MM.1S (cell line): Measurements from ENCODE around the gene NASP.
A peak's percentile ranks its signal among the peaks of the same experiment; 100 is the strongest.

Source experiments
- DNase-seq: peaks from one replicate; pipeline ENCODE4 v3.0.0-alpha.2; 2015
- H2AFZ ChIP-seq: fragments of 300-600 bp; sonication (generic); 2 replicates; pipeline ENCODE4 v1.6.0; 2016; ENCODE audit warnings: antibody characterized with exemption, low read length
- H3F3A ChIP-seq: fragments of 300-600 bp; sonication (generic); 2 replicates; pipeline ENCODE4 v1.6.1; 2016; ENCODE audit warnings: mild to moderate bottlenecking, antibody characterized with exemption, low read length, moderate library complexity, mixed read lengths; ENCODE audit not compliant: insufficient read depth
- H3K27ac ChIP-seq: fragments of 300-600 bp; sonication (generic); 2 replicates; pipeline ENCODE4 v1.5.1; 2016; ENCODE audit warnings: mild to moderate bottlenecking, low read length
- H3K27me3 ChIP-seq: fragments of 300-600 bp; sonication (generic); replicated peaks from 2 replicates; pipeline ENCODE4 v1.6.0; 2016; ENCODE audit warnings: low read length; ENCODE audit not compliant: insufficient read depth
- H3K36me3 ChIP-seq: fragments of 300-600 bp; sonication (generic); replicated peaks from 2 replicates; pipeline ENCODE4 v1.6.1; 2016; ENCODE audit warnings: mild to moderate bottlenecking, low read length, mixed read lengths; ENCODE audit not compliant: insufficient read depth
- H3K4me1 ChIP-seq: fragments of 300-600 bp; sonication (generic); 2 replicates; pipeline ENCODE4 v1.6.1; 2016; ENCODE audit warnings: low read length, mixed read lengths
- H3K4me2 ChIP-seq: fragments of 300-600 bp; sonication (generic); 2 replicates; pipeline ENCODE4 v1.6.0; 2016; ENCODE audit warnings: low read depth, low read length
- H3K4me3 ChIP-seq: fragments of 300-600 bp; sonication (generic); 2 replicates; pipeline ENCODE4 v1.5.1; 2016; ENCODE audit warnings: low read length, mixed read lengths
- H3K79me2 ChIP-seq: fragments of 300-600 bp; sonication (generic); 2 replicates; pipeline ENCODE4 v1.6.1; 2016; ENCODE audit warnings: mixed run types, low read length, mixed read lengths
- H3K9ac ChIP-seq: fragments of 300-600 bp; sonication (generic); 2 replicates; pipeline ENCODE4 v1.6.1; 2016; ENCODE audit warnings: low read length, mixed read lengths
- H3K9me2 ChIP-seq: fragments of 300-600 bp; sonication (generic); replicated peaks from 2 replicates; pipeline ENCODE4 v1.6.1; 2016; ENCODE audit warnings: mild to moderate bottlenecking, low read length, mixed read lengths; ENCODE audit not compliant: insufficient read depth
- H3K9me3 ChIP-seq: fragments of 300-600 bp; sonication (generic); replicated peaks from 2 replicates; pipeline ENCODE4 v1.6.1; 2016; ENCODE audit warnings: mild to moderate bottlenecking, low read length, mixed read lengths; ENCODE audit not compliant: insufficient read depth
- H4K20me1 ChIP-seq: fragments of 300-600 bp; sonication (generic); 2 replicates; pipeline ENCODE4 v1.6.1; 2016; ENCODE audit warnings: mild to moderate bottlenecking, low read length, moderate library complexity, mixed read lengths; ENCODE audit not compliant: insufficient read depth
- EZH2 ChIP-seq: fragments of 300-600 bp; sonication (generic); optimal IDR thresholded peaks from 2 replicates; pipeline ENCODE3; 2017; ENCODE audit warnings: low read depth, mild to moderate bottlenecking, antibody characterized with exemption, low read length, mixed read lengths
- EZH2phosphoT487 ChIP-seq: fragments of 300-600 bp; sonication (generic); IDR thresholded peaks from 2 replicates; pipeline ENCODE4 v1.6.1; 2018; ENCODE audit warnings: antibody characterized with exemption, low read length
- TF ChIP-seq, protein P1 (sequence below): fragments of 300-600 bp; sonication (generic); IDR thresholded peaks from 2 replicates; pipeline ENCODE4 v1.5.1; 2016; ENCODE audit warnings: antibody characterized with exemption, low read length, mixed read lengths

NASP gene

GRCh38 chr1:45643321-45643720 lies 59.5 kb downstream of the NASP start:
- H3K79me2 ChIP-seq, result peaks cover 1% of the 10 kb centered on the region; the same call in 1 of the 2 replicates
- DNase-seq, result no peak
- no peak overlapping the region for H2AFZ ChIP-seq
- no peak overlapping the region for H3K4me3 ChIP-seq
- H3K4me2 ChIP-seq, result no peak overlapping the region
- TF ChIP-seq EZH2, result no peak
- TF ChIP-seq, protein P1, sequence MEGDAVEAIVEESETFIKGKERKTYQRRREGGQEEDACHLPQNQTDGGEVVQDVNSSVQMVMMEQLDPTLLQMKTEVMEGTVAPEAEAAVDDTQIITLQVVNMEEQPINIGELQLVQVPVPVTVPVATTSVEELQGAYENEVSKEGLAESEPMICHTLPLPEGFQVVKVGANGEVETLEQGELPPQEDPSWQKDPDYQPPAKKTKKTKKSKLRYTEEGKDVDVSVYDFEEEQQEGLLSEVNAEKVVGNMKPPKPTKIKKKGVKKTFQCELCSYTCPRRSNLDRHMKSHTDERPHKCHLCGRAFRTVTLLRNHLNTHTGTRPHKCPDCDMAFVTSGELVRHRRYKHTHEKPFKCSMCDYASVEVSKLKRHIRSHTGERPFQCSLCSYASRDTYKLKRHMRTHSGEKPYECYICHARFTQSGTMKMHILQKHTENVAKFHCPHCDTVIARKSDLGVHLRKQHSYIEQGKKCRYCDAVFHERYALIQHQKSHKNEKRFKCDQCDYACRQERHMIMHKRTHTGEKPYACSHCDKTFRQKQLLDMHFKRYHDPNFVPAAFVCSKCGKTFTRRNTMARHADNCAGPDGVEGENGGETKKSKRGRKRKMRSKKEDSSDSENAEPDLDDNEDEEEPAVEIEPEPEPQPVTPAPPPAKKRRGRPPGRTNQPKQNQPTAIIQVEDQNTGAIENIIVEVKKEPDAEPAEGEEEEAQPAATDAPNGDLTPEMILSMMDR, result no peak
- TF ChIP-seq EZH2phosphoT487, result no peak
- no peaks in the 10 kb centered on the region for H3K27me3 ChIP-seq
- peaks cover 8% of the 10 kb centered on the region; the same call in 1 of the 2 replicates for H3K4me1 ChIP-seq
- H3K36me3 ChIP-seq, result peaks cover 6% of the 10 kb centered on the region; the same call in 1 of the 2 replicates
- H3K9me2 ChIP-seq, result no peaks in the 10 kb centered on the region
- H3K9me3 ChIP-seq, result no peaks in the 10 kb centered on the region
- H3K9ac ChIP-seq, result no peak overlapping the region
- no peak overlapping the region for H3K27ac ChIP-seq
- H3F3A ChIP-seq, result 0 out of 2 replicates have a peak, but pooled peaks cover 4% of the 10 kb centered on the region
- H4K20me1 ChIP-seq, result no peaks in the 10 kb centered on the region

DNA sequence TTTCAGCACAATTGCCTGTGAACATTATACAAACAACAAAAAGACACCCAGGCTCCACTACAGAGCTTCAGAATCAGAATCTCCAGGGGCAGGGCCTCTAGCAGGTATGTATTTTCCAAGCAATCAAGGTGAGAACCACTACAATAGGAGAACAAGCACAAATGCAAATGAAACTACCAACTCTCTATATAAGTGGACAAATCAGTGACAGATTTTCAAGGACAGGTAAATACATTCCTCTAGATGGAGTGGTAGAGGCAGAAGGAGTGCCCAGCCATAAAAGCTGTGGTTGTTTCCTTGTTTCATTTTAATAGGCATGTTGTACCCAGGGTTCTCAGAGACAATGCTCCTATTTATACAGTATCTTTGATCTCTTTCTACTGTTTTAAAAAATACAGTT lies 60.1 kb downstream of the NASP start:
- Histone ChIP-seq H2AFZ (no peak overlapping the region), H3K9me2 (no peaks in the 10 kb centered on the region), H3K27ac (peak overlapping the region; percentile 3; the same call in 1 of the 2 replicates), H3K4me2 (no peak overlapping the region), H3K9me3 (no peaks in the 10 kb centered on the region), H3K4me1 (peaks cover 8% of the 10 kb centered on the region; the same call in 1 of the 2 replicates), H3K9ac (no peak overlapping the region; the same call in 1 of the 2 replicates), H3F3A (0 out of 2 replicates have a peak, but pooled peaks cover 4% of the 10 kb centered on the region), H3K36me3 (peaks cover 3% of the 10 kb centered on the region; the same call in 1 of the 2 replicates), H3K27me3 (no peaks in the 10 kb centered on the region), H4K20me1 (no peaks in the 10 kb centered on the region), H3K79me2 (peaks cover 8% of the 10 kb centered on the region; the same call in 1 of the 2 replicates), H3K4me3 (no peak overlapping the region)
- TF ChIP-seq, protein P1, result peak; percentile 45
- no peak for TF ChIP-seq EZH2phosphoT487
- DNase-seq, result peak; percentile 50

- Histone ChIP-seq H3K4me1 (peaks cover 8% of the 10 kb centered on the region; the same call in 1 of the 2 replicates), H2AFZ (no peak overlapping the region), H3K9me2 (no peaks in the 10 kb centered on the region), H3K27me3 (no peaks in the 10 kb centered on the region), H3K36me3 (no peaks in the 10 kb centered on the region; the same call in 1 of the 2 replicates), H3K4me3 (no peak overlapping the region), H3K9ac (no peak overlapping the region; the same call in 1 of the 2 replicates), H3K79me2 (peaks cover 14% of the 10 kb centered on the region), H3K4me2 (no peak overlapping the region), H3K9me3 (no peaks in the 10 kb centered on the region), H3K27ac (peak overlapping the region; percentile 3; the same call in 1 of the 2 replicates), H4K20me1 (no peaks in the 10 kb centered on the region), H3F3A (0 out of 2 replicates have a peak, but pooled peaks cover 4% of the 10 kb centered on the region)
- no peak for DNase-seq
- TF ChIP-seq EZH2phosphoT487 (no peak), EZH2 (no peak)
- TF ChIP-seq, protein P1, result no peak
Measured at GRCh38 chr1:45644661-45645060, 60.8 kb downstream of the NASP start.
